Osteocyte (in vitro differentiated cells): Measurements from ENCODE around the gene SPOCK3. TPM values are rescaled to one million over a fixed set of nuclear protein-coding genes. Genes with fewer than 3 reads are reported as not detected.

Experiments used
- DNase-seq: peaks from one replicate; pipeline ENCODE4 v3.0.0; 2021; ENCODE audit warnings: mixed read lengths; ENCODE audit not compliant: unreplicated experiment; ENCODE audit errors: extremely low spot score
- H3K27ac Mint-ChIP-seq: one replicate; pipeline ENCODE4 v1.8.0; 2021; ENCODE audit warnings: mild to moderate bottlenecking, mixed read lengths; ENCODE audit not compliant: unreplicated experiment
- H3K27me3 Mint-ChIP-seq: one replicate; pipeline ENCODE4 v1.8.0; 2021; ENCODE audit warnings: mixed read lengths; ENCODE audit not compliant: unreplicated experiment
- H3K36me3 Mint-ChIP-seq: one replicate; pipeline ENCODE4 v1.8.0; 2021; ENCODE audit warnings: mixed read lengths; ENCODE audit not compliant: unreplicated experiment
- H3K4me1 Mint-ChIP-seq: one replicate; pipeline ENCODE4 v1.8.0; 2021; ENCODE audit warnings: mixed read lengths; ENCODE audit not compliant: unreplicated experiment
- H3K4me3 Mint-ChIP-seq: one replicate; pipeline ENCODE4 v1.8.0; 2021; ENCODE audit warnings: mild to moderate bottlenecking, moderate library complexity, mixed read lengths; ENCODE audit not compliant: unreplicated experiment
- H3K9me3 Mint-ChIP-seq: one replicate; pipeline ENCODE4 v1.8.0; 2021; ENCODE audit warnings: mixed read lengths; ENCODE audit not compliant: unreplicated experiment
- CTCF ChIP-seq: fragments of 200-600 bp; sonication (generic); IDR thresholded peaks from 2 replicates; pipeline ENCODE4 v1.5.0; 2021; ENCODE audit warnings: antibody characterized with exemption, mild to moderate bottlenecking, moderate library complexity
- total RNA-seq: library from RNA; stranded (reverse); gene quantifications from 2 replicates; pipeline ENCODE4 v1.2.1, GENCODE V29; 2021

SPOCK3 gene
- total RNA-seq, 1 donor from 2014 or later: not detected

GRCh38 chr4:167003326-167003725 is 231.0 kb downstream of the SPOCK3 start:
- Mint-ChIP-seq H3K4me1 (no peaks in the 10 kb centered on the region), H3K27ac (no peak overlapping the region), H3K36me3 (no peaks in the 10 kb centered on the region), H3K4me3 (no peak overlapping the region), H3K27me3 (peaks cover 7% of the 10 kb centered on the region), H3K9me3 (no peaks in the 10 kb centered on the region)
- TF ChIP-seq CTCF: no peak
- no peak for DNase-seq

- TF ChIP-seq CTCF: no peak
- Mint-ChIP-seq H3K4me3 (no peak overlapping the region), H3K4me1 (no peaks in the 10 kb centered on the region), H3K9me3 (no peaks in the 10 kb centered on the region), H3K27ac (no peak overlapping the region), H3K27me3 (peaks cover 4% of the 10 kb centered on the region), H3K36me3 (no peaks in the 10 kb centered on the region)
- no peak for DNase-seq
These were observed 234.0 kb downstream of the SPOCK3 start for GRCh38 chr4:167000141-167000852.

- H3K4me3 Mint-ChIP-seq: no peak overlapping the region
- no peak for TF ChIP-seq CTCF
- no peaks in the 10 kb centered on the region for H3K36me3 Mint-ChIP-seq
- no peaks in the 10 kb centered on the region for H3K27me3 Mint-ChIP-seq
- no peak for DNase-seq
- H3K4me1 Mint-ChIP-seq: no peaks in the 10 kb centered on the region
- H3K9me3 Mint-ChIP-seq: no peaks in the 10 kb centered on the region
- no peak overlapping the region for H3K27ac Mint-ChIP-seq
These were observed 238.1 kb downstream of the SPOCK3 start for GRCh38 chr4:166996216-166996615.

- H3K27ac Mint-ChIP-seq: no peak overlapping the region
- H3K36me3 Mint-ChIP-seq: no peaks in the 10 kb centered on the region
- no peak for TF ChIP-seq CTCF
- DNase-seq: no peak
- H3K9me3 Mint-ChIP-seq: no peaks in the 10 kb centered on the region
- no peak overlapping the region for H3K4me3 Mint-ChIP-seq
- H3K27me3 Mint-ChIP-seq: no peaks in the 10 kb centered on the region
- no peaks in the 10 kb centered on the region for H3K4me1 Mint-ChIP-seq
These were observed 239.6 kb downstream of the SPOCK3 start for GRCh38 chr4:166994686-166995085.

GRCh38 chr4:166991006-166991561 is 243.2 kb downstream of the SPOCK3 start:
- no peak for DNase-seq
- no peaks in the 10 kb centered on the region for H3K9me3 Mint-ChIP-seq

More at GRCh38 chr4:166991006-166991561, 243.2 kb downstream of the SPOCK3 start:
- no peak for TF ChIP-seq CTCF
- no peak overlapping the region for H3K4me3 Mint-ChIP-seq
- H3K27me3 Mint-ChIP-seq: peaks cover 3% of the 10 kb centered on the region
- no peaks in the 10 kb centered on the region for H3K36me3 Mint-ChIP-seq
- no peak overlapping the region for H3K27ac Mint-ChIP-seq
- H3K4me1 Mint-ChIP-seq: no peaks in the 10 kb centered on the region
